HepG2 (cell line): ENCODE data around the gene PASK. TPM values are rescaled to one million over a fixed set of nuclear protein-coding genes. Genes with fewer than 3 reads are reported as not detected.
A peak's percentile ranks its signal among the peaks of the same experiment; 100 is the strongest.

Experiments used
- ATAC-seq: fragments of 200-7000 bp; cut with Tn5 transposase; 3 replicates; pipeline ENCODE4 v1.9.1; 2020; ENCODE audit warnings: mild to moderate bottlenecking, moderate library complexity
- BruUV-seq: library from RNA; stranded (reverse); fragments of 400-500 nt; replicated peaks from 2 replicates; lab custom pipeline; 2021; lab: Mats Ljungman, UMichigan
- CTCF ChIA-PET: fragments of 300-600 bp; formaldehyde crosslinking; extraction: SDS; loops from one replicate; lab custom pipeline; 2021; ENCODE audit warnings: low total read pairs, inconsistent platforms, low intra/inter-chr PET ratio; lab: Yijun Ruan, JAX
- POLR2A ChIA-PET: fragments of 350-600 bp; sonication (Branson Sonifier 250); formaldehyde crosslinking; loops from one replicate; lab custom pipeline; 2020; ENCODE audit warnings: antibody characterized with exemption, inconsistent platforms; lab: Yijun Ruan, JAX
- DNase-seq: peaks from one replicate; pipeline ENCODE4 v3.0.0-alpha.2; 2015; ENCODE audit warnings: low spot score
- FAIRE-seq: peaks from 3 replicates; lab custom pipeline; 2011; peaks lifted over from hg19 to GRCh38; lab: Jason Lieb, UNC
- H2AFZ ChIP-seq: one replicate; pipeline ENCODE4 v1.6.1; 2011; ENCODE audit warnings: low read length, inconsistent platforms
- H3K27ac ChIP-seq: fragments of 300-600 bp; 3 replicates; pipeline ENCODE4 v1.8.0; 2011; ENCODE audit warnings: mixed run types, mild to moderate bottlenecking, mixed read lengths, low read length, inconsistent platforms; ENCODE audit not compliant: insufficient read depth; ENCODE audit errors: extremely low read length
- H3K27me3 ChIP-seq, 2 experiments: fragments of 200-600 bp in 1 of 2; 2 replicates in 1 of 2; 3 replicates in 1 of 2; pipeline versions ENCODE4 v1.6.0 to v1.8.0; 2011; ENCODE audit warnings: low read length in 2 of 2, mild to moderate bottlenecking in 2 of 2, moderate library complexity in 2 of 2, inconsistent platforms in 1 of 2; ENCODE audit not compliant: insufficient read depth in 2 of 2, control insufficient read depth in 1 of 2
- H3K36me3 ChIP-seq, 2 experiments: fragments of 200-600 bp in 1 of 2; replicated peaks in 1 of 2; 2 replicates in 1 of 2; 3 replicates in 1 of 2; pipeline versions ENCODE4 v1.5.1 to v1.8.0; 2011; ENCODE audit warnings: low read length in 2 of 2, inconsistent platforms in 1 of 2; ENCODE audit not compliant: insufficient read depth in 2 of 2, control insufficient read depth in 1 of 2
- H3K4me1 ChIP-seq: 2 replicates; pipeline ENCODE4 v1.5.1; 2012; ENCODE audit warnings: low read length, inconsistent platforms; ENCODE audit not compliant: insufficient read depth
- H3K4me2 ChIP-seq: 2 replicates; pipeline ENCODE4 v1.6.0; 2011; ENCODE audit warnings: low read depth, low read length, inconsistent platforms
- H3K4me3 ChIP-seq, 3 experiments: fragments of 200-600 bp in 1 of 3; sonication (generic), shearing (Covaris generic) in 1 of 3; replicated peaks in 1 of 3; 2 replicates each; pipeline ENCODE4 v1.5.1; 2011 to 2016; ENCODE audit warnings: low read length in 3 of 3, inconsistent platforms in 2 of 3, low read depth in 2 of 3, mild to moderate bottlenecking in 2 of 3, control low read depth in 1 of 3, mixed read lengths in 1 of 3; ENCODE audit not compliant: insufficient read depth in 1 of 3
- H3K79me2 ChIP-seq: one replicate; pipeline ENCODE4 v1.6.1; 2011; ENCODE audit warnings: low read length, inconsistent platforms; ENCODE audit not compliant: insufficient read depth
- H3K9ac ChIP-seq: 2 replicates; pipeline ENCODE4 v1.6.0; 2011; ENCODE audit warnings: mild to moderate bottlenecking, low read depth, low read length, inconsistent platforms; ENCODE audit not compliant: insufficient read depth
- H3K9me3 ChIP-seq: 2 replicates; pipeline ENCODE4 v1.5.1; 2012; ENCODE audit warnings: mild to moderate bottlenecking, low read length
- H4K20me1 ChIP-seq: 2 replicates; pipeline ENCODE4 v1.6.0; 2011; ENCODE audit warnings: inconsistent platforms, mild to moderate bottlenecking, low read length, moderate library complexity; ENCODE audit not compliant: insufficient read depth
- AGO2 ChIP-seq: fragments of 200-400 bp; formaldehyde crosslinking; optimal IDR thresholded peaks from 2 replicates; pipeline ENCODE3; 2017; ENCODE audit warnings: mild to moderate bottlenecking, low read depth, low read length, moderate library complexity
- CAMTA2 ChIP-seq: sonication (generic); formaldehyde crosslinking; IDR thresholded peaks from 2 replicates; pipeline ENCODE4 v1.4.0; 2020; ENCODE audit warnings: mild to moderate bottlenecking, missing genetic modification reagents, borderline replicate concordance
- KAT7 ChIP-seq: IDR thresholded peaks from 2 replicates; pipeline ENCODE4 v1.6.1; 2018; ENCODE audit warnings: borderline replicate concordance, missing compliant biosample characterization
- KAT8 ChIP-seq: IDR thresholded peaks from 2 replicates; pipeline ENCODE4 v1.6.1; 2016; ENCODE audit warnings: missing genetic modification reagents, missing compliant biosample characterization
- WGBS: methylation state at CpG from one replicate; pipeline ENCODE4 v1.1.6; 2017; ENCODE audit warnings: low lambda C conversion rate; 5-methylcytosine and 5-hydroxymethylcytosine counted together
- in situ Hi-C: cut with HindIII; loops from 2 replicates; pipeline ENCODE4 v1.10.0; 2017; ENCODE audit warnings: low pct_unique_long_range_greater_than_20kb; ENCODE audit not compliant: extremely low pct_ligation_motif_present
- intact Hi-C: fragments of 100-400 bp; cut with micrococcal nuclease; formaldehyde crosslinking; loops from one replicate; pipeline ENCODE4 v1.10.0; 2022; ENCODE audit not compliant: unreplicated experiment
- polyA plus RNA-seq, 8 experiments: library from polyadenylated mRNA; depleted of rRNA in 3 of 8; stranded (reverse) in 7 of 8; unstranded in 1 of 8; fragments of >200 nt; fragmentation: Illumina TruSeq in 4 of 8; extraction: Trizol in 4 of 8; gene quantifications; 2 replicates each; pipeline versions ENCODE4 v1.2.1 to v1.2.3, GENCODE V29; 2011 to 2016; ENCODE audit warnings: low read depth in 4 of 8, missing spikeins in 1 of 8, mixed read lengths in 1 of 8; ENCODE audit not compliant: insufficient read depth in 1 of 8
- total RNA-seq, 5 experiments: library from RNA; depleted of rRNA; stranded (reverse); fragments of >200 nt; fragmentation: Illumina TruSeq; extraction: Trizol; gene quantifications; 2 replicates each; pipeline ENCODE4 v1.2.3, GENCODE V29; 2016; ENCODE audit warnings: low read depth in 1 of 5

Gene PASK
- total and polyA plus RNA-seq, 2 of the 13 experiments (the other 11 are each of a cell fraction or from before 2014, with no cell fraction given) = 6.9 to 17.0 TPM

DNA sequence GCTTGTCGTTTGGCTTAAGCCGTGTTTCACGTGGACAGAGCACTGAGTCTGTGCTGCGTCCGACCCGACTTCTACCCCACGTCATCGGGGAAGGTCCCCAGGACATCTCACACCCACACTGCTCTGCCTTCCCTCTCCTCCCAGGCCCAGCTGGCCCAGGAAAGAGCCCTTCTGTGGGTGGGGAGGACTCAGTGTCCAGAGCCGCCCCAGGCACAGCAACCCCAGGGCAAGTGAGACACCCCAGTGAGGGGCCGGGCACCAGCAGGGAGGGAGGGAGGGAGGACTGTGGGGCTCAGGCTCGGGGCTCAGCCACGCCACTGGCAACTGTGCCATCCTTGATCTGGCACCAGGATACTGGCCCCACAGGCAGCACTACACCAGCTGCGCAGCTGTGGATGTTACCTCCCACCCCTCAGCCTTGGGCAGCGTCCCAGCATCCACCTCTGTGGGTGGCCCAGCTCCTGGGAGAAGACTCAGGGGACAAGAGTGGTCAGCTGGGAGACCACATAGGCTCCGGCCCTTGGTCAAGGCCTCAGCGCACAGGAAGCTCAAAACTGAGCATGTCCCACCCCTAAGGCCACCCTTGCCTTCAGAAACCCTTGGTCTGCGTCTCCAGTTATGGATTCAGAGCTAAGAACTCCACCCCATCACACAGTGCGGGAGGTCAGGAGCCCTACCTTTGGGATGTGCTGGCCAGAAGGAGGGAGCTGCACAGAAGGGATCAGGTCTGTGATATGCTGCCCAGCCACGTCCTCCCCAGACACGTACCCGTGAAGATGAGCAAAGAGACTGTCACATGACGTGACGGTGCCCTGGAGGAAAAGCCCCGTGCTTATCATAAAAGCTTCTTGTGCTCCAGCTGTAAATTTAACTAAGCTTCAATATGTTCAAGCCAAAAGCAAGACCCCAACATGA, 11.7 kb downstream of the PASK start:
- BruUV-seq = no TSS peak
- H3K4me2 ChIP-seq = no peak overlapping the region
- H3K4me3 ChIP-seq = no peak overlapping the region
- in situ Hi-C loops = no loop called here
- no peak overlapping the region for H2AFZ ChIP-seq
- H3K27ac ChIP-seq = no peak overlapping the region
- peaks cover 10 to 14% of the 10 kb centered on the region in 2 experiments for H3K36me3 ChIP-seq
- no peaks in the 10 kb centered on the region for H4K20me1 ChIP-seq
- peaks cover 33% of the 10 kb centered on the region for H3K4me1 ChIP-seq
- TF ChIP-seq AGO2 (peak; percentile 28), KAT7 (CRISPR knock-in tag) (no peak)
- TF ChIP-seq, all 625 proteins: peak for 1
- Histone ChIP-seq H3K9me3 (no peaks in the 10 kb centered on the region), H3K79me2 (peaks cover 2% of the 10 kb centered on the region), H3K27me3 (no peaks in the 10 kb centered on the region), H3K9ac (no peak overlapping the region)
- ChIA-PET POLR2A (interaction anchor here (3.2 kb wide), 1 partner anchor 12 kb away, joined by 15 read pairs; the partner anchor contains the start of gene PASK), CTCF (no interaction called here)
- no peak for ATAC-seq
- no peak for DNase-seq
- intact Hi-C loops = no loop called here
- no peak for FAIRE-seq
- 93% methylated on average over 21 of the region's 24 CpGs for WGBS

DNA sequence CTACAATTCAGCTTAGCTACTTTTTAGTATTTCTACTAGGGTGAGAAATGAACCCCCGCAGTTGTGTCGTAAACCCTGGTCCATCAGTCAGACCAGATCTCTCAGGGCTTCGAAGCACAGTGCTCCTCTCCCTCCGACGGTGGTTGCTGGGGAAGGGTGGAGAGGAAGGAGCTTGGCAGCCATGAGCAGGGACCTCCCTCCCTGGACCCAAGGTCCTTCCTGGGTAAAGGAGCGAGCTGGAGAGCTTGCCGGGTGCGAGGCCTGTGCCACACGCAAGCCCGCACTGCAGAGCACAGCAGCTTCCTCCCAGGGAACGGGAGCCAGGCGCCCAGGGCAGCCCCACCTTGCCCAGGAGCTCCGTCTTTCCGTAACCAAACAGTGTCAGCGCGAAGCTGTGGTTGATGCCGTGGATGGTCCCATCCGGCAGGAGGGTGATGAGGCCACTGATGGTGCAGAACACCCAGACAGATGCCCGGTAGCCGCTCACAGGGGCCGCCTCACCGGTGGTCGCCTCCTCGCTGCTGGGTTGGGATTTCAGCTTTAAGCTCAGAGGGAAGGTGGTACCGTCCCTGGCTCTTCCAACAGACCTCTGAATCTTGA, 12.5 kb downstream of the PASK start:
- H3K27me3 ChIP-seq = no peaks in the 10 kb centered on the region
- no peak overlapping the region for H3K4me2 ChIP-seq
- peaks cover 29% of the 10 kb centered on the region for H3K4me1 ChIP-seq
- over 99% methylated on average over 21 of the region's 25 CpGs for WGBS
- H3K4me3 ChIP-seq = no peak overlapping the region
- POLR2A ChIA-PET = interaction anchor here (1.8 to 3.2 kb wide), 2 partner anchors 13 to 80 kb away, joined by 5 to 15 read pairs; partner anchors contain the start of gene PASK
- TF ChIP-seq CAMTA2 (CRISPR knock-in tag) (0 out of 2 replicates have a peak, but pooled peaks have one; percentile 34), KAT8 (CRISPR knock-in tag) (no peak)
- H3K36me3 ChIP-seq = peaks cover 10 to 14% of the 10 kb centered on the region in 2 experiments
- H2AFZ ChIP-seq = no peak overlapping the region
- CTCF ChIA-PET = no interaction called here
- H3K27ac ChIP-seq = peak overlapping the region; percentile 44
- DNase-seq (no peak), ATAC-seq (no peak), FAIRE-seq (no peak)
- intact Hi-C loops (no loop called here), in situ Hi-C loops (no loop called here)
- no peaks in the 10 kb centered on the region for H4K20me1 ChIP-seq
- no peak overlapping the region for H3K9ac ChIP-seq
- no TSS peak for BruUV-seq
- H3K79me2 ChIP-seq = no peaks in the 10 kb centered on the region
- no peaks in the 10 kb centered on the region for H3K9me3 ChIP-seq
